ENCODE data around the gene TC2N.

DNA sequence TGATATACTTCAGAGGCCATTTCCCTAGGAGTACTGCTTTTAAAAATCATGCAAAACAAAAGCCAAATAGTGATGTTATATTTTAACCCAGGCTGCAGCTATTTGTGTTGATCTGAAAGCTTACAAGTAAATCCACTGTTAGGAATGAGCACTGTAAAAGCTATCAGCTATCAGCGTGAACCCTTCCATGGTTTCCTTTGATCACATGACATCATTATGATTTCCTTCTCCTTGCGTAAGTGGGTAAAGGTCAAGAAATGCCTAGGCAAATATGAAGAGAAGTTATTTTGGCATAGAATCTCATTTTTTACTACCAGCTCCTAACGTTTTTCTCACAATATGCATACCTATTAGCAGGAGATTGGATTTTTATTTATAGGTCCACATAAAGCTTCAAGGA, 86.9 kb downstream of the TC2N start:
- TF ChIP-seq POLR2AphosphoS5 (IDR thresholded peaks at IDR 0.05) (no peak), POLR2A (IDR thresholded peaks at IDR 0.05) (no peak)
- TF ChIP-seq, protein P1, sequence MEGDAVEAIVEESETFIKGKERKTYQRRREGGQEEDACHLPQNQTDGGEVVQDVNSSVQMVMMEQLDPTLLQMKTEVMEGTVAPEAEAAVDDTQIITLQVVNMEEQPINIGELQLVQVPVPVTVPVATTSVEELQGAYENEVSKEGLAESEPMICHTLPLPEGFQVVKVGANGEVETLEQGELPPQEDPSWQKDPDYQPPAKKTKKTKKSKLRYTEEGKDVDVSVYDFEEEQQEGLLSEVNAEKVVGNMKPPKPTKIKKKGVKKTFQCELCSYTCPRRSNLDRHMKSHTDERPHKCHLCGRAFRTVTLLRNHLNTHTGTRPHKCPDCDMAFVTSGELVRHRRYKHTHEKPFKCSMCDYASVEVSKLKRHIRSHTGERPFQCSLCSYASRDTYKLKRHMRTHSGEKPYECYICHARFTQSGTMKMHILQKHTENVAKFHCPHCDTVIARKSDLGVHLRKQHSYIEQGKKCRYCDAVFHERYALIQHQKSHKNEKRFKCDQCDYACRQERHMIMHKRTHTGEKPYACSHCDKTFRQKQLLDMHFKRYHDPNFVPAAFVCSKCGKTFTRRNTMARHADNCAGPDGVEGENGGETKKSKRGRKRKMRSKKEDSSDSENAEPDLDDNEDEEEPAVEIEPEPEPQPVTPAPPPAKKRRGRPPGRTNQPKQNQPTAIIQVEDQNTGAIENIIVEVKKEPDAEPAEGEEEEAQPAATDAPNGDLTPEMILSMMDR (IDR thresholded peaks at IDR 0.05): no peak
